Measurements from ENCODE around the gene CSF2RB. TPM values are rescaled to one million over a fixed set of nuclear protein-coding genes. Genes with fewer than 3 reads are reported as not detected.

Gene CSF2RB
- total RNA-seq, 4 donors from 2014 or later: 5.7 to 14.3 (median 10.8) TPM

DNA sequence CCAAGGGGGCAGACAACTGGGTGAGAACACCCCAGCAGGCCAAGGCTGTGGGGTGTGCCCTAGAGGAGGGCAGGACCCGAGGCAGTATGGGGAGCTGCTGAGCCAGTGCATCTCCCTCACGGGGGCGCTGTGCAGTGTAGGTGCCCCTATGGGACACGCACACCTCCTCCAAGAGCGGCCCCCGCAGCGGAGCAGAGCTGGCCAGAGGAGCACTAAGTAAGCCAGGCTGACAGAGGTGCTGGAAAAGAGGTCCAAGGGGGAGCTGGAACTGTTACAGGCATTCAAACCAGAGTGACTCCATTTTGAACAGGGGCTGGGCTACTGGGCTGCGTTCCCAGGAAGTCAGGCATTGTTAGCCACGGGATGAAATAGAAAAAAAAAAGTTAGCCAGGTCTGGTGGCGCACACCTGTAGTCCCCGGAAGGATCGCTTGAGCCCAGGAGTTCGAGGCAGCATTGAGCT is 64.0 kb downstream of the CSF2RB start:
- Histone ChIP-seq H3K4me1 (peaks cover 0 to 11% (median 2%) of the 10 kb centered on the region in 4 donors), H3K27me3 (peaks cover 0 to 7% of the 10 kb centered on the region in 2 donors), H3K9me3 (no peaks in the 10 kb centered on the region), H3K27ac (peak overlapping the region in 1 of 4 donors; percentile 44), H3K36me3 (no peaks in the 10 kb centered on the region), H3K4me3 (peak overlapping the region; percentile 24 to 45 (median 34))
- TF ChIP-seq POLR2A (IDR thresholded peaks at IDR 0.05): no peak
- TF ChIP-seq, protein P1, sequence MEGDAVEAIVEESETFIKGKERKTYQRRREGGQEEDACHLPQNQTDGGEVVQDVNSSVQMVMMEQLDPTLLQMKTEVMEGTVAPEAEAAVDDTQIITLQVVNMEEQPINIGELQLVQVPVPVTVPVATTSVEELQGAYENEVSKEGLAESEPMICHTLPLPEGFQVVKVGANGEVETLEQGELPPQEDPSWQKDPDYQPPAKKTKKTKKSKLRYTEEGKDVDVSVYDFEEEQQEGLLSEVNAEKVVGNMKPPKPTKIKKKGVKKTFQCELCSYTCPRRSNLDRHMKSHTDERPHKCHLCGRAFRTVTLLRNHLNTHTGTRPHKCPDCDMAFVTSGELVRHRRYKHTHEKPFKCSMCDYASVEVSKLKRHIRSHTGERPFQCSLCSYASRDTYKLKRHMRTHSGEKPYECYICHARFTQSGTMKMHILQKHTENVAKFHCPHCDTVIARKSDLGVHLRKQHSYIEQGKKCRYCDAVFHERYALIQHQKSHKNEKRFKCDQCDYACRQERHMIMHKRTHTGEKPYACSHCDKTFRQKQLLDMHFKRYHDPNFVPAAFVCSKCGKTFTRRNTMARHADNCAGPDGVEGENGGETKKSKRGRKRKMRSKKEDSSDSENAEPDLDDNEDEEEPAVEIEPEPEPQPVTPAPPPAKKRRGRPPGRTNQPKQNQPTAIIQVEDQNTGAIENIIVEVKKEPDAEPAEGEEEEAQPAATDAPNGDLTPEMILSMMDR (IDR thresholded peaks at IDR 0.05): peak in 3 of 5 experiments; percentile 25 to 32 (median 28)
- DNase-seq (ENCODE audit: low spot score in 2 of 2): peak; percentile 9 to 21
- WGBS, 2 donors: 31 to 39% methylated on average over 12 to 13 of the region's 13 CpGs

DNA sequence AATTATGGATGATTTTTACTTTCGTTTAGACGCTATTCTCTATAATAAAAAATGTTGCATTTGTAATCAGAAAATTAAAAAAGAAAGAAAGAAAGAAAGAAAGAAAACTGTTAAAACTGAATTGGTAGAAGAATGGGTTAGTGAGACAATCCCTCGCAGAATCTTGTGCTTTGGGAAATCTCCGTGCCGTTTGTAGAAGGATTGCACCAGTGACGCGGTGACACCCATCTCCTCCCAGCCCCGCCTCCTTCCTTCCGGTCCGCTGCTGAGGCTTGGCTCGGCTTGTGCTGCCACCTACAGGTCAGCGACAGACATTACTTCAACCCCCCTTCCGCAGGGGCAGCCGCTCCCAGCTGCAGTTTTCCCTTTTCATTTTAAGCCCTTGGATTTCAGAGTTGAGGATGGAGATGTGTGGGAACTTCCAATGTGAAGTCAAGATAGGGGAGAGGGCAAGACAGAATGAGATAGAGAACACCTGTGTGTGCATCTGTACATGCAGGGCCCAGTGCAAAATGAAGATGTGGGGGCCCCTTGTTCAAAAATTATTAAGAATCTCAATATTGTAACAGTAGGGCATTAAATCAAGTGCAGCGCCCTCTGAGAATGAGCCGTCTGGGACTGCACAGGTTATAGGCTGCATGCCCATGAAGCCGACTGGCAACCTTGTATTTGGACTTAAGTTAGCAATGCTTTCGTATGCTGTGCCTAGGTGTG is 64.7 kb downstream of the CSF2RB start:
- WGBS, 2 donors: 14 to 16% methylated on average over 18 of the region's 18 CpGs
- TF ChIP-seq POLR2A (IDR thresholded peaks at IDR 0.05) (peak; percentile 11 to 20), EP300 (IDR thresholded peaks at IDR 0.05) (peak in 1 of 2 donors; percentile 56)
- TF ChIP-seq, protein P1 (IDR thresholded peaks at IDR 0.05): peak; percentile 89 to 95 (median 91)
- H3K9me3 ChIP-seq: no peaks in the 10 kb centered on the region
- H3K4me3 ChIP-seq: peak overlapping the region; percentile 24 to 45 (median 34)
- peak; percentile 83 to 90 for DNase-seq (ENCODE audit: low spot score in 2 of 2)
- peak overlapping the region in 1 of 4 donors; percentile 44 for H3K27ac ChIP-seq
- H3K36me3 ChIP-seq: no peaks in the 10 kb centered on the region
- H3K27me3 ChIP-seq: peaks cover 0 to 11% of the 10 kb centered on the region in 2 donors
- peaks cover 0 to 11% (median 2%) of the 10 kb centered on the region in 4 donors for H3K4me1 ChIP-seq

DNA sequence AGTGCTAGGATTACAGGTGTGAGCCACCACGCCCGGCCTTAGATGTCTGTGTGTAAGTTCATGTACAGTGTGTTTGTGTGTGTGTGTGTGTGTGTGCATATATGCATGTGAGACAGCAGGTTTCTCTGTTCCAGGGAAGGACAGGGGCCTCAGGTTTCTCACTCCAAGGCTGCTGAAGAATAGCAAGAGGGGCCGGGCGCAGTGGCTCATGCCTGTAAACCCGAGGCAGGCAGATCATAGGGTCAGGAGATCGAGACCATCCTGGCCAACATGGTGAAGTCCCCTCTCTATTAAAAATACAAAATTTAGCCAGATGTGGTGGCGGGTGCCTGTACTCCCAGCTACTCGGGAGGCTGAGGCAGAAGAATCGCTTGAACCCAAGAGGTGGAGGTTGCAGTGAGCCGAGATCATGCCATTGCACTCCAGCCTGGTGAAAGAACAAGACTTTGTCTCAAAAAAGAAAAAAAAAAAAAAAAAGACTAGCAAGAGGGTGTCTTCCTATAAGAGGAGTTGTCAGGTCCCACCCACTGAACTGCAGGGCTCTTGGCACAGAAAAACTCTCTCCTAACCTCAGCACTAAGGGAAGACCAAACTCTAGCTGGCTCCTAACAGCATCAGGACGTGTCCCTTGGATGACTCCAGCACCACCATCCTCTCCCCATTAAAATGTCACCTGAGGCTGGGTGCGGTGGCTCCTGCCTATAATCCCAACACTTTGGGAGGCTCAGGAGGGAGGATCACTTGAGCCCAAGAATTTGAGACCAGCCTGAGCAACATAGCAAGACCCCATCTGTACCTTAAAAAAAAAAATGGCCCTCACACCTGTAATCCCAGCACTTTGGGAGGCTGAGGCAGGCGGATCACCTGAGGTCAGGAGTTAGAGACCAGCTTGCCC is 65.8 kb downstream of the CSF2RB start:
- Histone ChIP-seq H3K4me1 (peaks cover 0 to 11% (median 2%) of the 10 kb centered on the region in 4 donors), H3K27me3 (peaks cover 0 to 21% of the 10 kb centered on the region in 2 donors), H3K4me3 (no peak overlapping the region), H3K27ac (no peak overlapping the region), H3K36me3 (no peaks in the 10 kb centered on the region), H3K9me3 (no peaks in the 10 kb centered on the region)
- no peak for DNase-seq (ENCODE audit: low spot score in 2 of 2)
- TF ChIP-seq POLR2A (IDR thresholded peaks at IDR 0.05) (no peak), EP300 (IDR thresholded peaks at IDR 0.05) (no peak)
- TF ChIP-seq, protein P1 (IDR thresholded peaks at IDR 0.05): no peak
- WGBS, 2 donors: 86 to 88% methylated on average over 13 of the region's 13 CpGs

DNA sequence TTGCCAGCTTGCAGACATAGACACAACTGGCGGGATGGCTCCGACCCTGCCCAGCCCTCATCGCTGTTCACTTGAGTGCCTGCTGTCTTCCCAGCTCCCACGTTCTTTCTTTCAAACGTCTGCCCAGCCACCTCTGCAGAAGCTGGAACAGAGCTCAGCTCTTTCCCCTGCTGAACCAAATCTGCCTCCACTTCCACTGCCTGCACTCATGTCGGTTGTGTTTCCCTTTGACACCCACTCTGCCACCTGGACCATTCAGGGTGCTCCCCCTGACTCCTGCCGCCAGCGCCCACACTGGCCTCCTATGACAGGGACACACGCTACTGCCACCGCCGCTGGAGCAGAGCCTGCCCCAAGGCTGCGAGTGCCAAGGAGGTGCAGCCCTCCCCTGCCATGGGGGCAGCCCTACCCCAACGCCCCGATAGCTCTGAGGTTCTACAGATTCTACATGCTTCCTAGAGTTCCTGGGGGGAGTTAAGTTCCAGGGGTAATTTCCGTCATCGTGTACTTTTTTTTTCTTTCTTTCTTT is 67.9 kb downstream of the CSF2RB start:
- peaks cover 0 to 13% (median 3%) of the 10 kb centered on the region in 4 donors for H3K9me3 ChIP-seq
- no peak overlapping the region for H3K4me3 ChIP-seq
- H3K36me3 ChIP-seq: no peaks in the 10 kb centered on the region
- H3K27me3 ChIP-seq: peaks cover 0 to 21% of the 10 kb centered on the region in 2 donors
- WGBS, 2 donors: 71 to 72% methylated on average over 16 of the region's 16 CpGs
- no peak for DNase-seq (ENCODE audit: low spot score in 2 of 2)
- H3K27ac ChIP-seq: no peak overlapping the region
- peaks cover 0 to 11% (median 2%) of the 10 kb centered on the region in 4 donors for H3K4me1 ChIP-seq
- TF ChIP-seq POLR2A (IDR thresholded peaks at IDR 0.05) (no peak), EP300 (IDR thresholded peaks at IDR 0.05) (no peak)
- TF ChIP-seq, protein P1 (IDR thresholded peaks at IDR 0.05): no peak

Measured in tibial nerve (tissue), 4 donors.